ENCODE data around the gene RABL3. TPM values are rescaled to one million over a fixed set of nuclear protein-coding genes. Genes with fewer than 3 reads are reported as not detected.

RABL3 gene
- polyA plus RNA-seq, 1 of the 3 experiments (the other 2 are of a cell fraction): 2.2 TPM

DNA sequence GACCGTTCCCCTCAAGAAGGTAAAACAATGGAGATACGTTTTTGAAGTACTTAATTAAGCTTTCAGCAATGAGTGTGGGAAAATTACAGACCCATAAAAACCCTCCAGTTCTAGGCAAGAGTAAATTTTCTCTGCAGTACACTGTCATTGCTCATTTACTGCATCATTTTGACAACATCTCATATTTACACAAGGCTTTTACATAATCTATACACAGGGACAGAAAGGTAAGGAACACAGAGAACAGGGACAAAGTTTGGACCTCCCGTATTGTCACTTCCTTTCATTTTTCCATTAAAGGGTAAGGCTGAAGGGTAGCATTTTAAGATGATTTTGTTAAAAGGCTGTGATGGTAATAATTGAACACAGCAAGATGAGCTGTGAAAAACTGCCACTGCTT, 52.9 kb downstream of the RABL3 start:
- Histone ChIP-seq H3K9me3 (no peaks in the 10 kb centered on the region), H3F3A (replicated peaks; ENCODE audit: insufficient read depth) (peaks cover 6% of the 10 kb centered on the region), H3K9me2 (no peaks in the 10 kb centered on the region), H3K27ac (ENCODE audit: low read depth in 2 of 2, low read length in 1 of 2) (no peak overlapping the region), H3K9ac (no peak overlapping the region), H3K4me1 (ENCODE audit: control insufficient read depth in 1 of 2, insufficient read depth in 2 of 2, low read depth in 1 of 2, low read length in 1 of 2) (peaks cover 8 to 10% of the 10 kb centered on the region in 2 experiments; a peak in 3 of 4 replicates), H3K4me3 (ENCODE audit: low read depth in 2 of 2, low read length in 1 of 2) (no peak overlapping the region), H2AFZ (ENCODE audit: low read depth) (no peak overlapping the region), H3K36me3 (replicated peaks in 1 of 2; ENCODE audit: control insufficient read depth in 1 of 2, insufficient read depth in 2 of 2, low read length in 1 of 2) (peaks cover 0 to 2% of the 10 kb centered on the region in 2 experiments), H3K79me2 (ENCODE audit: insufficient read depth) (no peaks in the 10 kb centered on the region), H3K4me2 (no peak overlapping the region), H4K20me1 (ENCODE audit: insufficient read depth) (no peaks in the 10 kb centered on the region), H3K27me3 (ENCODE audit: insufficient read depth) (no peaks in the 10 kb centered on the region)
- WGBS (ENCODE audit: low lambda C conversion rate): 80% methylated on average over 3 of the region's 3 CpGs
- ChIA-PET CTCF (interaction anchor here (1.8 kb wide), 1 partner anchor 122 kb away, joined by 4 read pairs; no protein-coding TSS in a partner anchor), POLR2A (no interaction called here)
- TF ChIP-seq RXRA (IDR thresholded peaks at IDR 0.05; ENCODE audit: borderline replicate concordance, low read depth): no peak
- no peak for TF ChIP-seq EP300 (IDR thresholded peaks at IDR 0.05; ENCODE audit: borderline replicate concordance in 1 of 2, low read depth in 1 of 2, low read length in 1 of 2)
- no peak for TF ChIP-seq EZH2phosphoT487 (IDR thresholded peaks at IDR 0.05; ENCODE audit: borderline replicate concordance, low read depth)
- TF ChIP-seq, protein P1, sequence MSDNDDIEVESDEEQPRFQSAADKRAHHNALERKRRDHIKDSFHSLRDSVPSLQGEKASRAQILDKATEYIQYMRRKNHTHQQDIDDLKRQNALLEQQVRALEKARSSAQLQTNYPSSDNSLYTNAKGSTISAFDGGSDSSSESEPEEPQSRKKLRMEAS (IDR thresholded peaks at IDR 0.05; ENCODE audit: low read depth): no peak
- TF ChIP-seq, protein P2, sequence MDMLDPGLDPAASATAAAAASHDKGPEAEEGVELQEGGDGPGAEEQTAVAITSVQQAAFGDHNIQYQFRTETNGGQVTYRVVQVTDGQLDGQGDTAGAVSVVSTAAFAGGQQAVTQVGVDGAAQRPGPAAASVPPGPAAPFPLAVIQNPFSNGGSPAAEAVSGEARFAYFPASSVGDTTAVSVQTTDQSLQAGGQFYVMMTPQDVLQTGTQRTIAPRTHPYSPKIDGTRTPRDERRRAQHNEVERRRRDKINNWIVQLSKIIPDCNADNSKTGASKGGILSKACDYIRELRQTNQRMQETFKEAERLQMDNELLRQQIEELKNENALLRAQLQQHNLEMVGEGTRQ (IDR thresholded peaks at IDR 0.05; ENCODE audit: borderline replicate concordance, low read depth, low read length): no peak
- no peak for TF ChIP-seq SIN3A (IDR thresholded peaks at IDR 0.05; ENCODE audit: borderline replicate concordance, low read depth, low read length)
- TF ChIP-seq, protein P3, sequence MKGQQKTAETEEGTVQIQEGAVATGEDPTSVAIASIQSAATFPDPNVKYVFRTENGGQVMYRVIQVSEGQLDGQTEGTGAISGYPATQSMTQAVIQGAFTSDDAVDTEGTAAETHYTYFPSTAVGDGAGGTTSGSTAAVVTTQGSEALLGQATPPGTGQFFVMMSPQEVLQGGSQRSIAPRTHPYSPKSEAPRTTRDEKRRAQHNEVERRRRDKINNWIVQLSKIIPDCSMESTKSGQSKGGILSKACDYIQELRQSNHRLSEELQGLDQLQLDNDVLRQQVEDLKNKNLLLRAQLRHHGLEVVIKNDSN (IDR thresholded peaks at IDR 0.05; ENCODE audit: borderline replicate concordance, low read depth): no peak
- no peak for TF ChIP-seq CHD2 (IDR thresholded peaks at IDR 0.05; ENCODE audit: low read length, partially characterized antibody)
- TF ChIP-seq RAD21 (IDR thresholded peaks at IDR 0.05; ENCODE audit: low read length): no peak
- no peak for TF ChIP-seq RFX5 (IDR thresholded peaks at IDR 0.05; ENCODE audit: low read length)
- TF ChIP-seq POLR2AphosphoS5 (IDR thresholded peaks at IDR 0.05; ENCODE audit: low read depth, low read length): no peak
- TF ChIP-seq, protein P4, sequence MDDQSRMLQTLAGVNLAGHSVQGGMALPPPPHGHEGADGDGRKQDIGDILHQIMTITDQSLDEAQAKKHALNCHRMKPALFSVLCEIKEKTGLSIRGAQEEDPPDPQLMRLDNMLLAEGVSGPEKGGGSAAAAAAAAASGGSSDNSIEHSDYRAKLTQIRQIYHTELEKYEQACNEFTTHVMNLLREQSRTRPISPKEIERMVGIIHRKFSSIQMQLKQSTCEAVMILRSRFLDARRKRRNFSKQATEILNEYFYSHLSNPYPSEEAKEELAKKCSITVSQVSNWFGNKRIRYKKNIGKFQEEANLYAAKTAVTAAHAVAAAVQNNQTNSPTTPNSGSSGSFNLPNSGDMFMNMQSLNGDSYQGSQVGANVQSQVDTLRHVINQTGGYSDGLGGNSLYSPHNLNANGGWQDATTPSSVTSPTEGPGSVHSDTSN (IDR thresholded peaks at IDR 0.05): no peak
- TF ChIP-seq MXI1 (IDR thresholded peaks at IDR 0.05; ENCODE audit: low read depth, low read length): no peak
- TF ChIP-seq, protein P5, sequence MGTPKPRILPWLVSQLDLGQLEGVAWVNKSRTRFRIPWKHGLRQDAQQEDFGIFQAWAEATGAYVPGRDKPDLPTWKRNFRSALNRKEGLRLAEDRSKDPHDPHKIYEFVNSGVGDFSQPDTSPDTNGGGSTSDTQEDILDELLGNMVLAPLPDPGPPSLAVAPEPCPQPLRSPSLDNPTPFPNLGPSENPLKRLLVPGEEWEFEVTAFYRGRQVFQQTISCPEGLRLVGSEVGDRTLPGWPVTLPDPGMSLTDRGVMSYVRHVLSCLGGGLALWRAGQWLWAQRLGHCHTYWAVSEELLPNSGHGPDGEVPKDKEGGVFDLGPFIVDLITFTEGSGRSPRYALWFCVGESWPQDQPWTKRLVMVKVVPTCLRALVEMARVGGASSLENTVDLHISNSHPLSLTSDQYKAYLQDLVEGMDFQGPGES (IDR thresholded peaks at IDR 0.05; ENCODE audit: low read depth, low read length): no peak
- TF ChIP-seq NFIC (IDR thresholded peaks at IDR 0.05; ENCODE audit: borderline replicate concordance): no peak
- TF ChIP-seq NRF1 (IDR thresholded peaks at IDR 0.05; ENCODE audit: low read depth, low read length): no peak
- TF ChIP-seq GATA2 (CRISPR knock-in tag; IDR thresholded peaks at IDR 0.05): no peak
- no peak for TF ChIP-seq TCF12 (IDR thresholded peaks at IDR 0.05)
- TF ChIP-seq JUND (IDR thresholded peaks at IDR 0.05): no peak
- no peak for TF ChIP-seq GABPA (IDR thresholded peaks at IDR 0.05; ENCODE audit: low read depth)
- no peak for DNase-seq
